NCI-H526 (cell line): Measurements from ENCODE around the gene STIM1.
"Not testable (repeated sequence)": the region's sequence is repeated elsewhere in the genome, so short reads cannot be mapped to it uniquely, and the experiment has no call there.

Experiments used
- DNase-seq, 2 experiments: peaks; one replicate each; lab custom pipeline; 2025; lab: John Stamatoyannopoulos, UW

The STIM1 gene

GRCh38 chr11:3855808-3856491 is 486 bp downstream of the STIM1 start:
- DNase-seq = peak in 1 of 2 experiments; percentile 74

- no peak for DNase-seq
Measured at GRCh38 chr11:3856856-3857553, 1.5 kb downstream of the STIM1 start.

GRCh38 chr11:3857628-3858027 is 2.2 kb downstream of the STIM1 start:
- DNase-seq = no peak

- no peak for DNase-seq
Measured at GRCh38 chr11:3859373-3859881, 4.0 kb downstream of the STIM1 start.

- no peak for DNase-seq
Measured at GRCh38 chr11:3860375-3860774, 4.9 kb downstream of the STIM1 start.

GRCh38 chr11:3860898-3861393 is 5.5 kb downstream of the STIM1 start:
- DNase-seq = not testable (repeated sequence)

- no peak for DNase-seq
Measured at GRCh38 chr11:3861683-3862082, 6.2 kb downstream of the STIM1 start.

GRCh38 chr11:3865388-3866193 is 10.1 kb downstream of the STIM1 start:
- no peak for DNase-seq

GRCh38 chr11:3866206-3866605 is 10.7 kb downstream of the STIM1 start:
- no peak for DNase-seq

- no peak for DNase-seq
Measured at GRCh38 chr11:3866836-3867208, 11.4 kb downstream of the STIM1 start.

- DNase-seq = no peak
Measured at GRCh38 chr11:3867209-3868091, 12.0 kb downstream of the STIM1 start.

GRCh38 chr11:3873712-3874349 is 18.4 kb downstream of the STIM1 start:
- no peak for DNase-seq

- DNase-seq = no peak
Measured at GRCh38 chr11:3876613-3877012, 21.1 kb downstream of the STIM1 start.

- DNase-seq = peak in 1 of 2 experiments; percentile 61
Measured at GRCh38 chr11:3877364-3878257, 22.1 kb downstream of the STIM1 start.

GRCh38 chr11:3878258-3878584 is 22.8 kb downstream of the STIM1 start:
- DNase-seq = no peak

GRCh38 chr11:3879216-3879966 is 23.9 kb downstream of the STIM1 start:
- no peak for DNase-seq

- no peak for DNase-seq
Measured at GRCh38 chr11:3879967-3880542, 24.6 kb downstream of the STIM1 start.

- peak in 1 of 2 experiments; percentile 31 for DNase-seq
Measured at GRCh38 chr11:3880724-3881123, 25.3 kb downstream of the STIM1 start.

GRCh38 chr11:3882655-3883054 is 27.2 kb downstream of the STIM1 start:
- no peak for DNase-seq
